ENCODE data around the gene ZCCHC14. TPM values are rescaled to one million over a fixed set of nuclear protein-coding genes. Genes with fewer than 3 reads are reported as not detected.
"Not testable (repeated sequence)": the region's sequence is repeated elsewhere in the genome, so short reads cannot be mapped to it uniquely, and the experiment has no call there.

Gene ZCCHC14
- total RNA-seq, 1 donor from 2014 or later = 19.0 TPM

GRCh38 chr16:87517610-87518429, 25.0 kb upstream of the ZCCHC14 start:
- not testable (repeated sequence) for FAIRE-seq; H3K27ac Mint-ChIP-seq (ENCODE audit: unreplicated experiment); H3K9me3 ChIP-seq (ENCODE audit: insufficient read depth, low read depth, low read length); H3K36me3 Mint-ChIP-seq (ENCODE audit: low read depth, unreplicated experiment); H4K20me1 ChIP-seq (ENCODE audit: insufficient read depth, low read length); H3K36me3 ChIP-seq (ENCODE audit: insufficient read depth, low read length); H3K27ac ChIP-seq (ENCODE audit: low read depth, low read length); H3K79me2 ChIP-seq (ENCODE audit: insufficient read depth, low read length); H3K4me3 Mint-ChIP-seq (ENCODE audit: unreplicated experiment); H3K9ac ChIP-seq (ENCODE audit: low read length); H3K4me3 ChIP-seq (ENCODE audit: insufficient read depth, low read depth, low read length); H3K27me3 Mint-ChIP-seq (ENCODE audit: low read depth, unreplicated experiment); DNase-seq (ENCODE audit: low read depth); H3K4me1 Mint-ChIP-seq (ENCODE audit: low read depth, unreplicated experiment); H3K9me3 Mint-ChIP-seq (ENCODE audit: unreplicated experiment); H3K27me3 ChIP-seq (ENCODE audit: insufficient read depth, low read length)
- peak overlapping the region; percentile 5 for H2AFZ ChIP-seq (ENCODE audit: low read depth, low read length)
- peak overlapping the region; percentile 46 for H3K4me2 ChIP-seq (ENCODE audit: low read length)
- H3K4me1 ChIP-seq (ENCODE audit: insufficient read depth, low read length) = peaks cover 15% of the 10 kb centered on the region

- Histone ChIP-seq H3K4me2 (ENCODE audit: low read length) (no peak overlapping the region), H3K27ac (ENCODE audit: low read depth, low read length) (no peak overlapping the region), H4K20me1 (ENCODE audit: insufficient read depth, low read length) (no peaks in the 10 kb centered on the region), H3K79me2 (ENCODE audit: insufficient read depth, low read length) (no peaks in the 10 kb centered on the region), H3K4me3 (ENCODE audit: insufficient read depth, low read depth, low read length) (no peak overlapping the region), H3K4me1 (ENCODE audit: insufficient read depth, low read length) (peaks cover 15% of the 10 kb centered on the region), H3K36me3 (ENCODE audit: insufficient read depth, low read length) (no peaks in the 10 kb centered on the region), H3K27me3 (ENCODE audit: insufficient read depth, low read length) (no peaks in the 10 kb centered on the region), H3K9me3 (ENCODE audit: insufficient read depth, low read depth, low read length) (no peaks in the 10 kb centered on the region), H3K9ac (ENCODE audit: low read length) (no peak overlapping the region), H2AFZ (ENCODE audit: low read depth, low read length) (no peak overlapping the region)
- Mint-ChIP-seq H3K27me3 (ENCODE audit: low read depth, unreplicated experiment) (no peaks in the 10 kb centered on the region), H3K4me1 (ENCODE audit: low read depth, unreplicated experiment) (peaks cover 6% of the 10 kb centered on the region), H3K9me3 (ENCODE audit: unreplicated experiment) (no peaks in the 10 kb centered on the region), H3K36me3 (ENCODE audit: low read depth, unreplicated experiment) (no peaks in the 10 kb centered on the region), H3K4me3 (ENCODE audit: unreplicated experiment) (no peak overlapping the region), H3K27ac (ENCODE audit: unreplicated experiment) (no peak overlapping the region)
- DNase-seq (ENCODE audit: low read depth) = no peak
- FAIRE-seq = no peak
- TF ChIP-seq EZH2 (IDR thresholded peaks at IDR 0.05; ENCODE audit: insufficient read depth, low read length) = no peak
- TF ChIP-seq, protein P1, sequence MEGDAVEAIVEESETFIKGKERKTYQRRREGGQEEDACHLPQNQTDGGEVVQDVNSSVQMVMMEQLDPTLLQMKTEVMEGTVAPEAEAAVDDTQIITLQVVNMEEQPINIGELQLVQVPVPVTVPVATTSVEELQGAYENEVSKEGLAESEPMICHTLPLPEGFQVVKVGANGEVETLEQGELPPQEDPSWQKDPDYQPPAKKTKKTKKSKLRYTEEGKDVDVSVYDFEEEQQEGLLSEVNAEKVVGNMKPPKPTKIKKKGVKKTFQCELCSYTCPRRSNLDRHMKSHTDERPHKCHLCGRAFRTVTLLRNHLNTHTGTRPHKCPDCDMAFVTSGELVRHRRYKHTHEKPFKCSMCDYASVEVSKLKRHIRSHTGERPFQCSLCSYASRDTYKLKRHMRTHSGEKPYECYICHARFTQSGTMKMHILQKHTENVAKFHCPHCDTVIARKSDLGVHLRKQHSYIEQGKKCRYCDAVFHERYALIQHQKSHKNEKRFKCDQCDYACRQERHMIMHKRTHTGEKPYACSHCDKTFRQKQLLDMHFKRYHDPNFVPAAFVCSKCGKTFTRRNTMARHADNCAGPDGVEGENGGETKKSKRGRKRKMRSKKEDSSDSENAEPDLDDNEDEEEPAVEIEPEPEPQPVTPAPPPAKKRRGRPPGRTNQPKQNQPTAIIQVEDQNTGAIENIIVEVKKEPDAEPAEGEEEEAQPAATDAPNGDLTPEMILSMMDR (IDR thresholded peaks at IDR 0.05; ENCODE audit: insufficient read depth, low read depth, low read length) = no peak
These were observed 23.5 kb upstream of the ZCCHC14 start for GRCh38 chr16:87516361-87516760.

- peaks cover 6% of the 10 kb centered on the region for H3K4me1 Mint-ChIP-seq (ENCODE audit: low read depth, unreplicated experiment)
- DNase-seq (ENCODE audit: low read depth) (no peak), FAIRE-seq (no peak)
- no peak overlapping the region for H3K27ac Mint-ChIP-seq (ENCODE audit: unreplicated experiment)
- no peaks in the 10 kb centered on the region for H3K9me3 Mint-ChIP-seq (ENCODE audit: unreplicated experiment)
- Histone ChIP-seq H3K4me1 (ENCODE audit: insufficient read depth, low read length) (peaks cover 15% of the 10 kb centered on the region), H4K20me1 (ENCODE audit: insufficient read depth, low read length) (no peaks in the 10 kb centered on the region), H3K4me3 (ENCODE audit: insufficient read depth, low read depth, low read length) (no peak overlapping the region), H3K27me3 (ENCODE audit: insufficient read depth, low read length) (no peaks in the 10 kb centered on the region), H3K9ac (ENCODE audit: low read length) (no peak overlapping the region), H3K79me2 (ENCODE audit: insufficient read depth, low read length) (no peaks in the 10 kb centered on the region), H3K36me3 (ENCODE audit: insufficient read depth, low read length) (no peaks in the 10 kb centered on the region), H3K27ac (ENCODE audit: low read depth, low read length) (no peak overlapping the region), H3K4me2 (ENCODE audit: low read length) (no peak overlapping the region), H3K9me3 (ENCODE audit: insufficient read depth, low read depth, low read length) (no peaks in the 10 kb centered on the region), H2AFZ (ENCODE audit: low read depth, low read length) (no peak overlapping the region)
- no peak for TF ChIP-seq EZH2 (IDR thresholded peaks at IDR 0.05; ENCODE audit: insufficient read depth, low read length)
- TF ChIP-seq, protein P1 (IDR thresholded peaks at IDR 0.05; ENCODE audit: insufficient read depth, low read depth, low read length) = no peak
- no peaks in the 10 kb centered on the region for H3K27me3 Mint-ChIP-seq (ENCODE audit: low read depth, unreplicated experiment)
- H3K36me3 Mint-ChIP-seq (ENCODE audit: low read depth, unreplicated experiment) = no peaks in the 10 kb centered on the region
- H3K4me3 Mint-ChIP-seq (ENCODE audit: unreplicated experiment) = no peak overlapping the region
These were observed 22.9 kb upstream of the ZCCHC14 start for GRCh38 chr16:87515475-87516330.

DNA sequence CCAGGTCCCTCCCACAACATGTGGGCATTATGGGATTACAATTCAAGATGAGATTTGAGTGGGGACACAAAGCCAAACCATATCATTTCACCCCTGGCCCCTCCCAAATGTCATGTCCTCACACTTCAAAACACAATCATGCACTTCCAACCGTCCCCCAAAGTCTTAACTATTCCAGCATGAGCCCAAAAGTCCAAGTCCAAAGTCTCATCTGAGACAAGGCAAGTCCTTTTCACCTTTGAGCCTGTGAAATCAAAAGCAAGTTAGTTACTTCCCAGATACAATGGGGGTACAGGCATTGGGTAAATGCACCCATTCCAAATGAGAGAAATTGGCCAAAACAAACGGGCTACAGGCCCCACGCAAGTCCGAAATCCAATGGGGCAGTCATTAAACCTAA, 17.0 kb upstream of the ZCCHC14 start:
- not testable (repeated sequence) for H4K20me1 ChIP-seq (ENCODE audit: insufficient read depth, low read length); H3K4me1 ChIP-seq (ENCODE audit: insufficient read depth, low read length); H3K4me3 Mint-ChIP-seq (ENCODE audit: unreplicated experiment); FAIRE-seq; H3K4me2 ChIP-seq (ENCODE audit: low read length); H3K27ac Mint-ChIP-seq (ENCODE audit: unreplicated experiment); H3K27ac ChIP-seq (ENCODE audit: low read depth, low read length); H2AFZ ChIP-seq (ENCODE audit: low read depth, low read length); H3K9me3 Mint-ChIP-seq (ENCODE audit: unreplicated experiment); H3K4me1 Mint-ChIP-seq (ENCODE audit: low read depth, unreplicated experiment); H3K9ac ChIP-seq (ENCODE audit: low read length); DNase-seq (ENCODE audit: low read depth); H3K36me3 Mint-ChIP-seq (ENCODE audit: low read depth, unreplicated experiment); H3K4me3 ChIP-seq (ENCODE audit: insufficient read depth, low read depth, low read length); H3K9me3 ChIP-seq (ENCODE audit: insufficient read depth, low read depth, low read length); H3K36me3 ChIP-seq (ENCODE audit: insufficient read depth, low read length); H3K79me2 ChIP-seq (ENCODE audit: insufficient read depth, low read length)
- peaks cover 16% of the 10 kb centered on the region for H3K27me3 Mint-ChIP-seq (ENCODE audit: low read depth, unreplicated experiment)
- peaks cover 18% of the 10 kb centered on the region for H3K27me3 ChIP-seq (ENCODE audit: insufficient read depth, low read length)
